Thymus (tissue), 11 donors: ENCODE results near the gene ANKZF1. TPM values are rescaled to one million over a fixed set of nuclear protein-coding genes. Genes with fewer than 3 reads are reported as not detected.

Source experiments
- DNase-seq, 9 donors: peaks; one replicate each; pipeline ENCODE4 v3.0.0-alpha.2; 2013; ENCODE audit warnings: low spot score in 9 of 9, low read depth in 6 of 9, missing footprints in 1 of 9
- H3K27ac ChIP-seq, 2 donors: one replicate each; pipeline ENCODE4 v1.5.1; 2013; ENCODE audit warnings: control low read depth in 1 of 2, low read depth in 1 of 2, low read length in 1 of 2, mild to moderate bottlenecking in 1 of 2, moderate library complexity in 1 of 2
- H3K27me3 ChIP-seq, 2 donors: one replicate each; pipeline ENCODE4 v1.5.1; 2013; ENCODE audit warnings: low read length in 1 of 2; ENCODE audit not compliant: control insufficient read depth in 2 of 2, insufficient read depth in 1 of 2
- H3K36me3 ChIP-seq, 2 donors: one replicate each; pipeline ENCODE4 v1.5.1; 2013; ENCODE audit warnings: low read length in 1 of 2, mild to moderate bottlenecking in 1 of 2, moderate library complexity in 1 of 2; ENCODE audit not compliant: control insufficient read depth in 2 of 2, insufficient read depth in 2 of 2
- H3K4me1 ChIP-seq, 2 donors: one replicate each; pipeline ENCODE4 v1.5.1; 2013; ENCODE audit warnings: low read length in 2 of 2; ENCODE audit not compliant: control insufficient read depth in 2 of 2, insufficient read depth in 2 of 2
- H3K4me3 ChIP-seq, 2 donors: one replicate each; pipeline ENCODE4 v1.5.1; 2013; ENCODE audit warnings: low read length in 2 of 2, control low read depth in 1 of 2, mild to moderate bottlenecking in 1 of 2
- H3K9me3 ChIP-seq, 2 donors: one replicate each; pipeline ENCODE4 v1.5.1; 2013; ENCODE audit warnings: low read length in 1 of 2, mild to moderate bottlenecking in 1 of 2; ENCODE audit not compliant: control insufficient read depth in 2 of 2, insufficient read depth in 1 of 2
- WGBS: extraction: QIAGEN DNeasy Blood & Tissue Kit; methylation state at CpG from one replicate; pipeline ENCODE4 v1.1.7; 2013; 5-methylcytosine and 5-hydroxymethylcytosine counted together
- polyA plus RNA-seq: library from polyadenylated mRNA; stranded (reverse); fragments of 200-250 nt; gene quantifications from one replicate; pipeline ENCODE4 v1.2.3, GENCODE V29; 2013
- total RNA-seq: library from RNA; stranded (reverse); fragments of 120-200 nt; gene quantifications from one replicate; pipeline ENCODE4 v1.2.4, GENCODE V29; 2013
- donor health status: healthy.

Gene ANKZF1
- total and polyA plus RNA-seq, 2 donors = 44.4 to 91.6 TPM

- peak within 1 kb of the TSS; percentile 72 to 76 for H3K4me3 ChIP-seq
- H3K27me3 ChIP-seq = no peaks in the 10 kb centered on the region
- WGBS = under 1% methylated on average over 76 of the region's 76 CpGs
- H3K4me1 ChIP-seq = peaks cover 6 to 49% of the 10 kb centered on the region in 2 donors
- peaks cover 0 to 3% of the 10 kb centered on the region in 2 donors for H3K9me3 ChIP-seq
- DNase-seq = peak; percentile 81 to 97 (median 93)
- peaks cover 28 to 34% of the 10 kb centered on the region in 2 donors for H3K36me3 ChIP-seq
- peak within 1 kb of the TSS; percentile 92 to 97 for H3K27ac ChIP-seq
Observed at GRCh38 chr2:219206328-219207133, 23.1 kb upstream of the ANKZF1 start, which contains the start of gene ZFAND2B. Gene ZFAND2B, plus strand, starts transcription at chr2:219206782. Its CDS starts 206 bp downstream, at chr2:219206988.

DNA sequence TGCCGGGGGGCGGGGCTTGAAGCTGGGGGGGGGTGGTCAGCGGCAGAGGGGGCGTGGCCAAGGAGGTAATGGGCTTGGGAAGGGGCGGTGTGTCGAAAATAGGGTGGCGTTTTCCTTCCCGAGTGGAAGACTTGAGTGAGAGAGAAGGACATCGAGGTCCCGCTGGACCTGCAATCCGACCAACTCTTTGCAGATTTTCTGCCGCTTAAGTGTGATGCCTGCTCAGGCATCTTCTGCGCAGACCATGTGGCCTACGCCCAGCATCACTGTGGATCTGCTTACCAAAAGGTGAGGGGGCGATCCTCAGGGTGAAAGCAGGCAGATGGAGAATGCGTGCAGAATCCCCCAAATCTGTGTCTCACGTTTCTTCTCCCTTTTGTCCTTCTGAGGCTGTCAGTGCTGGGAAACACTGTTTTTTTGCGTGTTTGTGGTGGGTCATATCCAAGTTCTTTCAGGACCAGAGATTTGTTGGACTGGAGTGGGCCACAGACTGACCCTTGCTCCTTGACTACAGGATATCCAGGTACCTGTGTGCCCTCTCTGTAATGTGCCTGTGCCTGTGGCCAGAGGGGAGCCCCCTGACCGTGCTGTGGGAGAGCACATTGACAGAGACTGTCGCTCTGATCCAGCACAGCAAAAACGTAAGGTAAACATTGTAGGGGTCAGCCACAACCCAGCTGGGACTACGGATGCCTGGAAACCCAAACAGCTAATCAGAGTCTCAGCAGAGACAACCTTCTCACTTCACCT is 22.3 kb upstream of the ANKZF1 start:
- DNase-seq = no peak
- H3K4me1 ChIP-seq = peaks cover 6 to 49% of the 10 kb centered on the region in 2 donors
- H3K36me3 ChIP-seq = peaks cover 28 to 34% of the 10 kb centered on the region in 2 donors
- H3K4me3 ChIP-seq = peak overlapping the region; percentile 72 to 76
- H3K27me3 ChIP-seq = no peaks in the 10 kb centered on the region
- WGBS = 32% methylated on average over 22 of the region's 22 CpGs
- H3K27ac ChIP-seq = peak overlapping the region; percentile 66 to 92
- peaks cover 0 to 3% of the 10 kb centered on the region in 2 donors for H3K9me3 ChIP-seq

DNA sequence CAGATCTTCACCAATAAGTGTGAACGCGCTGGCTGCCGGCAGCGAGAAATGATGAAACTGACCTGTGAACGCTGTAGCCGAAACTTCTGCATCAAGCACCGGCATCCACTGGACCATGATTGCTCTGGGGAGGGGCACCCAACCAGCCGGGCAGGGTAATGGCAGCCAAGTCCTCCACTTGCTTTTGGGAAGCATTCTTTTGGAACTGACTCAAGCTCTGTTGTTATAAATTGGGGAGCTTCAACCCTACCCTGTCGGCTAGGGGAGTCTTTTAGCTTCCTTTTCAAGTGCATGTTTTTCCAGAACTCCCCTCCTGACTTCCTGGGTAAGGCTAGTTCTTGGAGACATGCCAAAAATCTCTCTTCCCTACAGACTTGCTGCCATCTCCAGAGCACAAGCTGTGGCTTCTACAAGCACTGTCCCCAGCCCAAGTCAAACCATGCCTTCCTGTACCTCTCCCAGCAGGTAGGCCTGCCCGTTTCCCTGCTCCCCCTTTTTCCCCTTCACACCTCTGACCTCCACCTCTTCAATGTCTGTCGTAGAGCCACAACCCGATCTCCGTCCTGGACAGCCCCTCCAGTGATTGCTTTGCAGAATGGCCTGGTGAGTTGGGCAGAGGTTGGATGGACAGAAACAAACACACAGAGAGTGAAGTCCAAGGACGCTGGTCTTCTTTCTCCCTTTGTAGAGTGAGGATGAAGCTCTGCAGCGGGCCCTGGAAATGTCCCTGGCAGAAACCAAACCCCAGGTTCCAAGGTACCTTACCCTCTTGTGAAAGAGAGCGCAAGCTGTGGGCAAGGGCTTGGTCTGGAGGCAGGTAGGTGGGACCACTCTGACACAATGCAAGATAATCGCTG is 21.5 kb upstream of the ANKZF1 start:
- Histone ChIP-seq H3K27me3 (no peaks in the 10 kb centered on the region), H3K36me3 (peaks cover 28 to 38% of the 10 kb centered on the region in 2 donors), H3K9me3 (peaks cover 0 to 3% of the 10 kb centered on the region in 2 donors), H3K4me1 (peaks cover 6 to 49% of the 10 kb centered on the region in 2 donors), H3K4me3 (no peak overlapping the region), H3K27ac (peak overlapping the region in 1 of 2 donors; percentile 66)
- DNase-seq = no peak
- 88% methylated on average over 17 of the region's 17 CpGs for WGBS

DNA sequence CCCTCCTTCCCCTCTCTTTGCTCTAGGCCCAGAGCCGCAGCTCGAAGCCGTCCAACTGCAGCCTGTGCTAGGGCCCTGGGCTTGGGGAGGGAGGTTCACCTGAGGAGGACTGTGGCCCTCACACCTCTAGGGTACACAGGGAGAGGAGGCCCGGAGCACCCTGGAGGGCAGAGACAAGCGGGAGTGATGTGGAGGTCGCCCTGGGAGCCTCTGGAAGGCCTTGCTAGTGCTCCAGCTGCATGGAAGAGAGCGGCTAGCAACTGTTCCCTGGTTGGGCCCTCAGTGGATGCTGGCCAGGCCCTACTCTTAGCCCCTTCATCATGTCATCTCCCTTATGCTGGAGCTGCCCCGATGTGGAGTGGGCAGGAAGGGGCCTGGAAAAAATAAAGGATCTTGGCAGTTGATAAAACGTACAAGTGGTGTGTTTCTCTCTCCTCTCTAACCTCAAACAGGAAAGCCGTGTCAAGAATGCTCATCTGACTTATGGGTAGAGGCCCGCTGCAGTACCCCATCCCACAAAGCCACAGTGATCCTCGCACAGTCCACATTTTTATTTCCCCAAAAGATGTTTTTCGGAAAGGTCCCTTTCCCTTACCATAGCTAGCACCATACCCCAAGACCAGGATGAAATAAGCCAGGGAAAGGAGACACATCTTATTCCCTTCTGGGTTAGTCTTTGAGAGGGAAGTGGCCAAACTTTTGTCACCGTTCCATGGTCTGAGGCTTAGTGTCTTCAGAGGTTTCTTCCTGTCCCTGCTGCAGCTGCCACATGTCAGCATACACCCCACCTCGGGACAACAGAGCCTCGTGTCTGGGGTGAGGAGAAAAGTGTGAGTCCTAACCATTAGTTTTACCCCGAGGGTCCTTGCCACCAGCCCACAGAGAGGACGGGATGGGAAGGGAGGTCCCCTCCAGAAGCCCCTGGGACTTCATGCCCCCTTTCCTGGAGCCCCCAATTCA is 20.1 kb upstream of the ANKZF1 start:
- Histone ChIP-seq H3K27me3 (no peaks in the 10 kb centered on the region), H3K9me3 (peaks cover 0 to under 1% of the 10 kb centered on the region in 2 donors), H3K27ac (peak overlapping the region in 1 of 2 donors; percentile 55), H3K4me1 (peaks cover 6 to 49% of the 10 kb centered on the region in 2 donors), H3K4me3 (no peak overlapping the region), H3K36me3 (peaks cover 33 to 38% of the 10 kb centered on the region in 2 donors)
- DNase-seq = no peak
- 41% methylated on average over 18 of the region's 18 CpGs for WGBS

GRCh38 chr2:219210196-219210885 is 19.3 kb upstream of the ANKZF1 start:
- no peak overlapping the region for H3K4me3 ChIP-seq
- H3K27me3 ChIP-seq = no peaks in the 10 kb centered on the region
- no peak for DNase-seq
- peaks cover 6 to 49% of the 10 kb centered on the region in 2 donors for H3K4me1 ChIP-seq
- H3K27ac ChIP-seq = no peak overlapping the region
- no peaks in the 10 kb centered on the region for H3K9me3 ChIP-seq
- 97% methylated on average over 24 of the region's 24 CpGs for WGBS
- H3K36me3 ChIP-seq = peaks cover 35 to 38% of the 10 kb centered on the region in 2 donors

GRCh38 chr2:219210886-219211362 is 18.7 kb upstream of the ANKZF1 start:
- Histone ChIP-seq H3K36me3 (peaks cover 37 to 38% of the 10 kb centered on the region in 2 donors), H3K4me3 (no peak overlapping the region), H3K27me3 (no peaks in the 10 kb centered on the region), H3K4me1 (peaks cover 3 to 46% of the 10 kb centered on the region in 2 donors), H3K9me3 (no peaks in the 10 kb centered on the region), H3K27ac (peak overlapping the region in 1 of 2 donors; percentile 43)
- WGBS = 93% methylated on average over 9 of the region's 9 CpGs
- DNase-seq = no peak

- peaks cover 0 to 5% of the 10 kb centered on the region in 2 donors for H3K27me3 ChIP-seq
- H3K4me1 ChIP-seq = peaks cover 6 to 39% of the 10 kb centered on the region in 2 donors
- H3K27ac ChIP-seq = no peak overlapping the region
- peaks cover 32 to 34% of the 10 kb centered on the region in 2 donors for H3K36me3 ChIP-seq
- DNase-seq = no peak
- no peak overlapping the region for H3K4me3 ChIP-seq
- H3K9me3 ChIP-seq = peaks cover 0 to under 1% of the 10 kb centered on the region in 2 donors
- 99% methylated on average over 8 of the region's 8 CpGs for WGBS
Observed at GRCh38 chr2:219213026-219213415, 16.6 kb upstream of the ANKZF1 start.
